ENCODE measurements around the gene LSM7.

Gene LSM7

DNA sequence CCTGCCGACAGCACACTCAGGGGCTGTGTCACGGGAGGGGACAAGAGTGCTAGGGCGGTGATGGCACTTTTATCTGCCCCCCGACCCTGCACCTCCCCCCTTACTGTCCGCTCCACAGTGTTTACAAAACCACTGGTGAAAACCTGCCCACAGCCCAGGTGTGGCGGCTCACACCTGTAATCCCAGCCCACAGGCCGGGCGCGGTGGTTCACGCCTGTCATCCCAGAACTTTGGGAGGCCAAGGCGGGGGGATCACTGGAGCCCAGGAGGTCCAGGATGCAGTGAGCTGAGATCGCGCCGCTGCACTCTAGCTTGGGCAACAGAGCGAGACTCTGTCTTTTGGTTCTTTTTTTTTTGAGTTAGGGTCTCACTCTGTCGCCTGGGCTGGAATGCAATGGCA lies 32.2 kb downstream of the LSM7 start:
- DNase-seq, result no peak
- TF ChIP-seq GATA1 (IDR thresholded peaks at IDR 0.05; ENCODE audit: low read depth, low read length) (no peak), POLR2A (IDR thresholded peaks at IDR 0.05; ENCODE audit: low read length) (no peak)

DNA sequence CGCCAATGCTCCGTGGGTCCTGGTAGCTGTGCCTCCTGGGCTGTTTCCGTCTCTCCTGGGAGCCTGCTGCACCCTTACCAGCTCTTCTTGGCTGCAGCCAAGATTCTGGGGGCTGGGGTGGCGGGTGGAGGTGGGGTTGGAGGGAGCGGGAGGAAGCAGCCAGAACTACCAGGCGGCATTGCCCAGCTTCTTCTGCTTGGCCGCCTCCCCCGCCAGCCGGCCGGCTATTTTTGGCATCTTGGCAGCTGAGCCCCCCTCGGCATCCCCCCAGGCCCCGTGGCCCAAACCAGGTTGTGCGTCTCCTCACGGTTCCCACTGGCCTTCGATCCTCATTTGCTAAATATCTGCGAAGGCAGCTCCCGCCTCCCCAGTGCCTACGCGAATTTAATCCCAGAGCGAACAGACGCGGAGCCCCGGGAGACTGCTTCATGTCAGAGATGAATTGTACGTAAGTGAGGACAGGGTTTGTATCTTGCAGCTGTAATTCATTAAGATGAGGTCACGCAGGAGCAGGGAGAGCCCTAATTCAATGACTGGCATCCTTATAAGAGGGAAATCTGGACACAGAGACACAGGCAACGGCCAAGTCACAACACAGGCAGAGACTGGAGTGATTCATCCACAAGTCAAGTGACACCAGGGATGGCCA lies 33.6 kb downstream of the LSM7 start:
- TF ChIP-seq POLR2A (IDR thresholded peaks at IDR 0.05; ENCODE audit: low read length), result no peak
- no peak for TF ChIP-seq GATA1 (IDR thresholded peaks at IDR 0.05; ENCODE audit: low read depth, low read length)
- DNase-seq, result no peak

DNA sequence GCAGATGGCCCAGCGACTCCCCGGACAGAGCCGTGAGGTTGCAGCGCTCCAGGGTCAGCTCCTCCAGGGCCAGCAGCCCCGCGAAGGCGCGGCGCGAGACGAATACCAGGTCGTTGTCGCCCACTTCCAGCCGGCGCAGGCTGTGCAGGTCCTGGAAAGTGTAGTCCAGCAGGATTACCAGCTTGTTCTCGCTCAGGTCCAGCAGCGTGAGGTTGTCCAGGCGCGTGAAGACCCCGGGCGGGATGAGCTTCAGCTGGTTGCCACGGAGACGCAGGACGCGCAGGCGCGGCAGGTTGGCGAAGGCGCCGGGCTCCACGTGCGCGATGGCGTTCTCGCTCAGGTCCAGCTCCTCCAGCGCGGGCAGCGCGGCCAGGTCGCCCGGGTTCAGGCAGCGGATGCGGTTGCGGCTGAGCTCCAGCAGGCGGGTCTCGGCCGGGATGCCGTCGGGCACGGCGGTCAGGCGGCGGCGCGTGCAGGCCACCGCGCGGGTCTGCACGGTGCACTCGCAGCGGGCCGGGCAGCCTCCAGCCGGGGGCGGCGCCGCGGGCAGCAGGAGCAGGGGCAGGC lies 37.1 kb downstream of the LSM7 start:
- TF ChIP-seq GATA1 (IDR thresholded peaks at IDR 0.05; ENCODE audit: low read depth, low read length) (no peak), POLR2A (IDR thresholded peaks at IDR 0.05; ENCODE audit: low read length) (no peak)
- DNase-seq, result no peak

DNA sequence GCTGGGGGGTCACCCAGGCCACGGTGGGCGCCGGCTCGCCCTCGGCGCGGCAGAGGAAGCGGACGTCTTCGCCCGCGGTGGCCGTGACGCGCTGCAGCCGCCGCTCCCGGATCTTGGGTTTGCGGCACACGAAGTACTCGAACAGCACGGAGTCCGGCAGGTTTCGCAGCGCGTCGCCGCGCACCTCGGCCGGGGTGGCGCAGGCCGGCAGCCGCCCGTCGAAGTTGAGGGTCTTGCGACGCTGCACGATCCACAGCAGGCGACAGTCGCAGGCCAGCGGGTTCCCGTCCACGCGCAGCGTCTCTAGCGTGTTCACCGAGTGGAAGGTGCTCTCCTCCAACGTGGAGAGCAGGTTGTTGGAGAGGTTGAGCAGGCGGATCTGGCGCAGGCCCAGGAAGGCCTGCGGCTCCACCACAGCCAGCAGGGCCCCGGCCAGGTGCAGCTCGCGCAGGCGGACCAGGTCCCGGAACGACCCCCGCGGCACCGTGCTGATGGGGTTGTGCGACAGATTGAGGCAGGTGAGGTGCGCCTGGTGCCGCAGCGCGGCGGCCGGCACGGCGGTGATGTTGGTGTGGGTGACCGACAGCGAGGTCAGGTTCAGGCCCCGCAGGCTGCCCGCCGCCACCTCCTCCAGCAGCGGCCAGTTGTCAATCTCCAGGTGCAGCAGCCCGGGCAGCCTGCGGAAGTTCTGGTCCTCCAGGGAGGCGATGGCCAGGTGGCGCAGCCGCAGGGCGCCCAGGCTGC lies 37.8 kb downstream of the LSM7 start:
- TF ChIP-seq POLR2A (IDR thresholded peaks at IDR 0.05; ENCODE audit: low read length) (no peak), GATA1 (IDR thresholded peaks at IDR 0.05; ENCODE audit: low read depth, low read length) (no peak)
- DNase-seq, result no peak

DNA sequence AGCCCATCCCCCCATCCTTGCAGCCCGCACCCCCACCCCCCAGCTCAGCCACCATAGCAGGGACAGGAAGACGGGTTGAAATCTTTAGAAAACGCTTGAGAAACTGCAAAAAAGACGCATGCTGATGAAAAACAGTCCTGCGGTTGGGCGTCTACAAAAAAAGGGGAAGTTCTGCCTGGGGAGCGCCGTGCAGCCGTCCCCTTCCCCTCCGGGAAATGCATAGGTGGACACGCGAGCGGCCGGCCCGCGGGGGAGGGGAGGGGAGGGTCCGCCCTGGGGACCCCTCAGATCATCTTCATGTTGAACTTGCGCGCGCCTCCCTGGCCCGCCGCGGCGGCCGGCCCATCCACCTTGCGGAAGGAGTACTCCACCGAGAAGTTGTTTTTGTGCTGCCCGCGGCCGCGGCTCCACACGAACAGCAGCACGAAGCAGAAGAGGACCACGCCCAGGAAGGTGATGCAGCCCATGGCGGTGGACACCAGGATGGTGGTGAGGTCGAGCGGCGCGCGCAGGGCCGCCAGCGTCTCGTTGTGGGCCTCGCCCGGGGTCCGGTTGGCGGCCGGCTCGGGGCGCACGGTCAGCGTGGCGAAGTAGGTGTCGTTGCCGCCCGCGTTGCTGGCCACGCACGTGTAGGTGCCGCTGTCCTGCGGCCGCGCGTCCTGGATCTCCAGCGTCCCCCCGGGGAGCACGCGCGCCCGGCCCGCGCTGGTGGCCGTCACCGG lies 38.5 kb downstream of the LSM7 start:
- no peak for DNase-seq

DNA sequence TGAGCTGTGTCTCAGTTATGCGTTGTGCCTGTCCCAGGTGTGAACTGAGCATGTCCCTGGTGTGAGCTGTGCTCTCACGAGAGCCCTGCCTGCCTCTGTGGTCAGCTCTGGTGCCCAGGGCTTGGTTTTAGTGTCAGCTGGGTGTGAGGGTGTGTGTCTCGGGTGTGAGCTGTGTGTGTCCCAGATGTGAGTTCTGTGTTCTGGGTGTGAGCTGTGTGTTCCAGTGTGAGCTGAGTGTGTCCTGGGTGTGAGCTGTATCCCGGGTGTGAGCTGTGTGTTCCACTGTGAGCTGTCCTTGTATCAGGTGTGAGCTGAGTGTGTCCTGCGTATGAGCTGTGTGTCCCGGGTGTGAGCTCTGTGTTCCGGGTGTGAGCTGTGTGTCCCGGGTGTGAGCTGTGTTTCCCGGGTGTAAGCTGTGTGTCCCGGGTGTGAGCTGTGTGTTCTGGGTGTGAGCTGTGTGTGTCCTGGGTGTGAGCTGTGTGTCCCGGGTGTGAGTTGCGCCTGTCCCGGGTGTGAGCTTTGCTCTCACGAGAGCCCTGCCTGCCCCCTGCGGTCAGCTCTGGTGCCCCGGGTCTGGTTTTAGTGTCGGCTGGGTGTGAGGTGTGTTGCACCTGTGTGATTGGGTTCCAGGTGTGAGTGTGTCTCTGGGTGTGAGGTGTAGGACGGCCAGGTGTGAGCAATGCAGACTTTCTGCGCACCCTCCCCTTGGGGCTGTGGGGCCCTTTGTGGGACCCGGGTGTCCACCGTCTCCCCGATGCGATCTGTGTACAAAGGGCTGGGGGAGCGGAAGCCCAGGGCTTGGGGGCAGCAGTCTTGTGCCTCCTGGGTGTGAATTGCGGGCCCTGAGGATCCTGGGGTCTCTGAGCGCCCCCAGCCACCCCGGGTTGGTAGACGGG lies 39.3 kb downstream of the LSM7 start:
- no peak for DNase-seq
- TF ChIP-seq GATA1 (IDR thresholded peaks at IDR 0.05; ENCODE audit: low read depth, low read length), result no peak
- no peak for TF ChIP-seq POLR2A (IDR thresholded peaks at IDR 0.05; ENCODE audit: low read length)

More for the DNA sequence above, 38.5 kb downstream of the LSM7 start:
- TF ChIP-seq GATA1 (IDR thresholded peaks at IDR 0.05; ENCODE audit: low read depth, low read length) (no peak), POLR2A (IDR thresholded peaks at IDR 0.05; ENCODE audit: low read length) (no peak)

DNA sequence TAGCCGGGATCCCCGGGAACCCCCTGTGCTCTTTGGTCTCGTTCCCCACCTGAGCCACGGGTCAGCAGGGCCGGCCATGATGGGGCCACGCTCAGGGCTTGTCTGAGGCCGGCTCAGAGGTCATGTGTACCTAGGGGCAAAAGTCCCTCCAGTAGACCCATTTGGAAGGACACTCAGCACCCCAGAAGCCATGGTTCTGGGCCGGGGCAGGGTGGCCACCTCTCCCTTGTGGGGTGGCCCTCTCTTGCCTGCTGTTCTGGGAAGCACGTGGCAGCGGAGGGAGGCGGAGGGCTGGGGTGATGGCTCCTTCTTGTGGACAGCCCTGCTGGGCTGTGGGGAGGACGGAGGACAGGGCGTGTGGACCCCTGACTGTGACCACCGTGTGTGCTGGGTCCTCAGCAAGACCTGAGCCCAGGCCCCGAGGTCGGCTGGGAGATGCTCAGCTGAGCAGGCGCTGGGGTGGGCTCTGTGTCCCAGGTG lies 40.0 kb downstream of the LSM7 start:
- DNase-seq, result no peak
- TF ChIP-seq GATA1 (IDR thresholded peaks at IDR 0.05; ENCODE audit: low read depth, low read length) (no peak), POLR2A (IDR thresholded peaks at IDR 0.05; ENCODE audit: low read length) (no peak)

DNA sequence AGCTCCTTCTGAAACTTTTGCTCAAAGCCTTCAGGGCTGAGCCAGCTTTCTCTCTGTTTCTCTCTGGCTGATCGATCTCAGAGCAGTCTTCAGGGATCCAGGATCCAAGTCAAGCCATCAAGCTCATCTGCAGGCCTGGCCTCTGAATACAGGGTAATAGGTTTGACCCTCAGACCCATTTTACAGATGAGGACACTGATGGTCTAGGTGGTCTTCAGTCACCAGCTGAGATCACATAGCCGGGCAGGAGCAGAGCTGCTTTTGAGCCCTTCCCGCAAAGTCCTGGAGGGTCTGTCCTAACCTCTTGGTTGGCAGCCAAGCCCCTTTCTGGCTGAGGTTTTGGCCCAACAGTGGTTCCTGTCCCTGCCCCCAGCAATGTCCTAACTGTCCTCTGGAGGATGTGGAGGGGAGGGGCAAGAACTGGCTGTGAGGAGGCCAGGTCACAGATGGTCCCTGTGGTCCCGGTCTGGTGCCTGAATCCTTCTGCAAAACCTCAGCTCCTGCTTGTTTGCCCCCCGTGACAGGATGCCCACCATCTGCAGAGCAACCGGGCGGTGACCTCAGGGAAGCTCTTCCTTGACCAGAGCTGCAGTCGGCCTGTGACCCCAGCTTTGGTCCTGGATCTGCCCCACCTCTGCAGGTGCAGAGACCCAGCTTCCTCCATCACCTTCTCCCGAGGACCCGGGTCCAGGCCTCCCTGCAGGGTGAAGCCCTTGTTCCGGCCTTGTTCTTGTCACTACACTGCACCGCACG lies 40.6 kb downstream of the LSM7 start:
- TF ChIP-seq GATA1 (IDR thresholded peaks at IDR 0.05; ENCODE audit: low read depth, low read length), result no peak
- no peak for TF ChIP-seq POLR2A (IDR thresholded peaks at IDR 0.05; ENCODE audit: low read length)
- no peak for DNase-seq

DNA sequence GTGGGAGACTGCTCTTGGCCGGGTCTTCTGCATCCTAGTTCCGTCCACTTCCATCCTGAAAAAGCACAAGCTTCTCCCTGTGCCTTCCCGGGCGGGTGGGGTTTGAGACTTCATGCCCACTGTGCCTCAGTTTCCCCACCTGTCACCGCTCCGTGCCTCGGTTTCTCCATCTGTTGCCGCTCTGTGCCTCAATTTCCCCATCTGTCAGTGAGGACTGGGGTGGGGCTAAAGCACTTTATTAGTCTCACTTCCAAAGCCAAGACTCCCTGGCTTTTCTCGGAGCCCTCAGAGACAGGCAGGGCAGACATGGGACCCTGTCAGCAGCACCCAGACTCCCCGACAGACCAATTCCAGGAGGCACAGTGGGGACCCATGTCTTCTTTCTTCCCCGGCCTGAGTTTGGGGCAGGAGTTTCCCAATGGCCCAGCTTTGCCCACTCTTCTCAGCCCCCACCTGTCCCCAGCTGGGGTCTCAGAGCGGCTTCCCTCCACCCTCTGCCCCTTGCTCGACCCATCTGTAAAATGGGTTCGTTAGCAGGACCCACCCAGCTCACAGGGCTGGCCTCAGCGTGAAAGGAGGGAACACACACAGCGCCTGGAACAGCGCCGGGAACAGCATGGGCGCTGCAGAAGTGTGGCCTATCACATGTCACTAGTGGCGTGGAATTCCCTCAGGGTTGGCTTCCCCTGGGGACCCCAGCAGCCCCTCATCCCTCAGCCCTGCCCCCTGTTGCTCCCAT lies 41.8 kb downstream of the LSM7 start:
- TF ChIP-seq GATA1 (IDR thresholded peaks at IDR 0.05; ENCODE audit: low read depth, low read length) (no peak), POLR2A (IDR thresholded peaks at IDR 0.05; ENCODE audit: low read length) (no peak)
- no peak for DNase-seq

DNA sequence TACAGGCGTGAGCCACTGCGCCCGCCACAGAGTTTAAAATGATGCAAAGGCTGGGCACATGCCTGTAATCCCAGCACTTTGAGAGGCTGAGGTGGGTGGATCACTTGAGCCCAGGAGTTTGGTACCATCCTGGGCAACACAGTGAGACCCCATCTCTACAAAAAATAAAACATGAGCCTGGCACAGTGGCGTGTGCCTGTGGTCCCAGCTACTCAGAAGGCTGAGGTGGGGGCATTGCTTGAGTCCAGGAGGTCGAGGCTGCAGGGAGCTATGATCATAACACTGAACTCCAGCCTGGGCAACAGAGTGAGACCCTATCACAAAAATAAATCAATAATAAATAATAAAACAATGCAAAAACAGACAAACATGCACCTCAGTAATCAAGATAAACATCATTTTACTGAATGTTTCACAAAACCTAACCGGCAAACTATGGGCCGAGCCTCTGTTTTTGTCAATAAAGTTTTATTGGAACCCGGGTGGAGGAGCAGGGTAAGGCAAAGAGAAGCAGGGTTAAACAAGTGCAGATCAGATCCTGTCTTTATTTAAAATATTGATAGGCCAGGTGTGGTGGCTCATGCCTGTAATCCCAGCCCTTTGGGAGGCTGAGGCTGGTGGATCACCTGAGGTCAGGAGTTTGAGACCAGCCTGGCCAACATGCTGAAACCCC lies 44.4 kb downstream of the LSM7 start:
- no peak for DNase-seq
- TF ChIP-seq POLR2A (IDR thresholded peaks at IDR 0.05; ENCODE audit: low read length) (no peak), GATA1 (IDR thresholded peaks at IDR 0.05; ENCODE audit: low read depth, low read length) (no peak)

DNA sequence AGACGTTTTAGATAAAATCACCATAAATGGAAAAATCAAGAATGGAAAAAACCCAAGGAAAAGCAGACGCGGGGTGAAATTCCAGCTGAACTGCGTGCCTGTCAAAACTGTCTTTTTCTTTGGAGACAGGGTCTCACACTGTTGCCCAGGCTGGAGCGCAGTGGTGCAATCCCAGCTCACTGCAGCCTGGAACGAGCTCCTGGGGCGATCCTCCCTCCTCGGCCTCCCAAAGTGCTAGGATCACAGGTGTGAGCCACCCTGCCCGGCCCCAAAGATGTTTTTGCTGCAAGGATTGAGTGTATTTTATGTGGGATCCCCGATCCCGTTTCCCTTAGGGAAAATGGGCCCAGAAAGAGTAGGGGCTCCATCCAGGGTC lies 45.5 kb downstream of the LSM7 start:
- no peak for DNase-seq
- TF ChIP-seq GATA1 (IDR thresholded peaks at IDR 0.05; ENCODE audit: low read depth, low read length) (no peak), POLR2A (IDR thresholded peaks at IDR 0.05; ENCODE audit: low read length) (no peak)

Data from erythroblast (primary cell).